Body of pancreas (tissue), 4 donors: Measurements from ENCODE around the gene RIMS4. TPM values are rescaled to one million over a fixed set of nuclear protein-coding genes. Genes with fewer than 3 reads are reported as not detected.

ENCODE experiments used
- ATAC-seq: fragments of 150-250 bp; one replicate; pipeline ENCODE4 v1.9.1; 2016
- DNase-seq, 4 donors: peaks; one replicate each; pipeline ENCODE4 v3.0.0-alpha.2; 2019
- H3K27ac ChIP-seq, 4 donors: fragments of 200-600 bp; sonication (generic); 1 replicate in 3 of 4; 2 replicates in 1 of 4; pipeline versions ENCODE4 v1.5.1 to v1.6.1; 2016 to 2019; ENCODE audit warnings: mild to moderate bottlenecking in 1 of 4, mixed read lengths in 1 of 4, moderate library complexity in 1 of 4
- H3K27me3 ChIP-seq, 2 donors: fragments of 200-600 bp; sonication (generic); one replicate each; pipeline ENCODE4 v1.6.0; 2016; ENCODE audit warnings: mild to moderate bottlenecking in 1 of 2
- H3K36me3 ChIP-seq, 2 donors: fragments of 200-600 bp; sonication (generic); replicated peaks in 1 of 2; 2 replicates each; pipeline ENCODE4 v1.5.1; 2016; ENCODE audit warnings: low read depth in 2 of 2; ENCODE audit not compliant: insufficient read depth in 1 of 2
- H3K4me1 ChIP-seq: fragments of 200-600 bp; sonication (generic); one replicate; pipeline ENCODE4 v1.6.0; 2016
- H3K4me3 ChIP-seq, 2 donors: fragments of 200-600 bp; sonication (generic); 1 replicate in 1 of 2; 2 replicates in 1 of 2; pipeline ENCODE4 v1.5.1; 2016 to 2019
- H3K9me3 ChIP-seq, 3 donors: fragments of 200-600 bp; sonication (generic); 1 replicate in 2 of 3; 2 replicates in 1 of 3; pipeline ENCODE4 v1.5.1; 2016
- CTCF ChIP-seq, 7 experiments: fragments of 450-650 bp in 4 of 7; fragments of 200-600 bp in 3 of 7; sonication (generic) in 3 of 7; IDR thresholded peaks; one replicate each; pipeline ENCODE4 v1.5.1; 2016 to 2019; ENCODE audit warnings: antibody characterized with exemption in 7 of 7
- POLR2A ChIP-seq, 3 donors: fragments of 450-650 bp; IDR thresholded peaks; one replicate each; pipeline ENCODE4 v1.6.1; 2016; ENCODE audit warnings: antibody characterized with exemption in 3 of 3, mild to moderate bottlenecking in 2 of 3
- WGBS, 2 donors: methylation state at CpG; one replicate each; pipeline ENCODE4 v1.1.5; 2017; 5-methylcytosine and 5-hydroxymethylcytosine counted together
- intact Hi-C: fragments of 100-400 bp; cut with DNase I; formaldehyde crosslinking; loops from one replicate; pipeline ENCODE4 v1.15.1; 2023
- total RNA-seq, 2 donors: library from RNA; depleted of rRNA; stranded (reverse); fragments of >200 nt; gene quantifications; one replicate each; pipeline ENCODE4 v1.1.0, GENCODE V29; 2016

The RIMS4 gene
- total RNA-seq, 2 donors from 2014 or later, result 0.26 TPM; not detected in 1

GRCh38 chr20:44814937-44815336 is 4.6 kb upstream of the RIMS4 start:
- no peaks in the 10 kb centered on the region for H3K36me3 ChIP-seq
- peaks cover 0 to 7% (median 0%) of the 10 kb centered on the region in 3 donors for H3K9me3 ChIP-seq
- H3K4me1 ChIP-seq, result peaks cover 4% of the 10 kb centered on the region
- no peak for DNase-seq
- no peak overlapping the region for H3K4me3 ChIP-seq
- H3K27ac ChIP-seq, result no peak overlapping the region
- intact Hi-C loops, result no loop called here
- TF ChIP-seq CTCF (IDR thresholded peaks at IDR 0.05), result no peak
- no peak for TF ChIP-seq POLR2A (IDR thresholded peaks at IDR 0.05)
- peaks cover 3 to 4% of the 10 kb centered on the region in 2 donors for H3K27me3 ChIP-seq
- WGBS, 2 donors, result 69 to 73% methylated on average over 1 to 5 of the region's 5 CpGs
- ATAC-seq, result no peak

DNA sequence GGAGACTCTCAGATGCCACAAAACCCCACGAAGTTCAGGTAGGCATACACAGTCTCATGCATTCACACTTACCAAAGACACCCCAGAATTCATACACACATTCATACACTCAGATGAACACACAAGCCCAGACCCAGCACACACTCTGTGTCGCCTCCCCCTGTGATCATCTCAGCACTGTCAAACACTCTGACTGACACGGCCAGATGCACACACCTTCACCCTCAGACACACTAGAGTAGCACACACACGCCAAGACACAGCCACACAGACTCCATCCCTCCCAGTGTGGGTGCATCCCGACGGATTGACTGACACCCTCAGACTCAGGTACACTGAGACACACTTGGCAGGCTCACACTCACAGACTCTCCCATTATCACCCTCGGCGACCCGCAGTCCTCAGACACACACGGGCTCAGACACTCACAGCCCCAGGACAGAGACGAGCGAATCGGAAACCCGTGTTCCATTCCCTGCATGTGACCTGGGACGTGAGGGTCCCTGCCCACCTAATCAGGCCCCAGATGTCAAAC is 872 bp upstream of the RIMS4 start:
- Histone ChIP-seq H3K27me3 (peaks cover 3 to 10% of the 10 kb centered on the region in 2 donors), H3K4me1 (peaks cover 4% of the 10 kb centered on the region), H3K27ac (no peak overlapping the region), H3K9me3 (peaks cover 0 to 7% (median 0%) of the 10 kb centered on the region in 3 donors), H3K36me3 (no peaks in the 10 kb centered on the region), H3K4me3 (no peak overlapping the region)
- no peak for ATAC-seq
- DNase-seq, result no peak
- intact Hi-C loops, result no loop called here
- no peak for TF ChIP-seq CTCF (IDR thresholded peaks at IDR 0.05)
- TF ChIP-seq POLR2A (IDR thresholded peaks at IDR 0.05), result no peak
- 74 to 77% methylated on average over 11 to 15 of the region's 15 CpGs for WGBS, 2 donors

GRCh38 chr20:44810061-44810390 is 320 bp downstream of the RIMS4 start:
- Histone ChIP-seq H3K4me3 (no peak overlapping the region), H3K9me3 (peaks cover 0 to 7% (median 0%) of the 10 kb centered on the region in 3 donors), H3K27me3 (peaks cover 3 to 10% of the 10 kb centered on the region in 2 donors), H3K4me1 (peaks cover 4% of the 10 kb centered on the region), H3K36me3 (no peaks in the 10 kb centered on the region), H3K27ac (no peak overlapping the region)
- no peak for TF ChIP-seq CTCF (IDR thresholded peaks at IDR 0.05)
- no peak for TF ChIP-seq POLR2A (IDR thresholded peaks at IDR 0.05)
- intact Hi-C loops, result no loop called here
- ATAC-seq (no peak), DNase-seq (no peak)
- 0% methylated on average over 24 of the region's 49 CpGs; no CpG with 5 or more reads in 1 of the 2 donors for WGBS, 2 donors

GRCh38 chr20:44809380-44810060 is 826 bp downstream of the RIMS4 start:
- Histone ChIP-seq H3K27me3 (peaks cover 3 to 10% of the 10 kb centered on the region in 2 donors), H3K4me3 (no peak overlapping the region)

More at GRCh38 chr20:44809380-44810060, 826 bp downstream of the RIMS4 start:
- peaks cover 0 to 7% (median 0%) of the 10 kb centered on the region in 3 donors for H3K9me3 ChIP-seq
- H3K4me1 ChIP-seq, result peaks cover 4% of the 10 kb centered on the region
- H3K36me3 ChIP-seq, result no peaks in the 10 kb centered on the region
- ATAC-seq (no peak), DNase-seq (no peak)
- intact Hi-C loops, result no loop called here
- no peak overlapping the region for H3K27ac ChIP-seq
- 9 to 19% methylated on average over 23 to 33 of the region's 34 CpGs for WGBS, 2 donors
- no peak for TF ChIP-seq POLR2A (IDR thresholded peaks at IDR 0.05)
- TF ChIP-seq CTCF (IDR thresholded peaks at IDR 0.05), result no peak
